Karpas-422 (cell line): ENCODE measurements around the gene STAT3. TPM values are rescaled to one million over a fixed set of nuclear protein-coding genes. Genes with fewer than 3 reads are reported as not detected.

ENCODE experiments used
- DNase-seq: peaks from one replicate; pipeline ENCODE4 v3.0.0-alpha.2; 2015
- H2AFZ ChIP-seq: fragments of 200-600 bp; sonication (generic); 2 replicates; pipeline ENCODE4 v1.6.1; 2014; ENCODE audit warnings: antibody characterized with exemption, low read length, mixed read lengths
- H3K27ac ChIP-seq: fragments of 200-600 bp; sonication (generic); 2 replicates; pipeline ENCODE4 v1.5.1; 2014; ENCODE audit warnings: mild to moderate bottlenecking, low read length, moderate library complexity
- H3K27me3 ChIP-seq: fragments of 200-600 bp; sonication (generic); 2 replicates; pipeline ENCODE4 v1.6.1; 2014; ENCODE audit warnings: low read length, mixed read lengths
- H3K36me3 ChIP-seq: fragments of 200-600 bp; sonication (generic); 2 replicates; pipeline ENCODE4 v1.6.1; 2014; ENCODE audit warnings: low read length, mixed read lengths; ENCODE audit not compliant: insufficient read depth
- H3K4me1 ChIP-seq: fragments of 200-600 bp; sonication (generic); 2 replicates; pipeline ENCODE4 v1.6.1; 2014; ENCODE audit warnings: mild to moderate bottlenecking, low read length, mixed read lengths
- H3K4me2 ChIP-seq: fragments of 200-600 bp; sonication (generic); 2 replicates; pipeline ENCODE4 v1.6.1; 2014; ENCODE audit warnings: low read length, low read depth, mild to moderate bottlenecking; ENCODE audit not compliant: poor library complexity, severe bottlenecking
- H3K4me3 ChIP-seq: fragments of 200-600 bp; sonication (generic); 2 replicates; pipeline ENCODE4 v1.5.1; 2014; ENCODE audit warnings: mild to moderate bottlenecking, antibody characterized with exemption, low read length, mixed read lengths
- H3K79me2 ChIP-seq: fragments of 200-600 bp; sonication (generic); 2 replicates; pipeline ENCODE4 v1.6.1; 2014; ENCODE audit warnings: mild to moderate bottlenecking, low read length, mixed read lengths
- H3K9ac ChIP-seq: fragments of 200-600 bp; sonication (generic); 2 replicates; pipeline ENCODE4 v1.6.0; 2014; ENCODE audit warnings: low read length
- H3K9me2 ChIP-seq: fragments of 200-600 bp; sonication (generic), shearing (Covaris generic); replicated peaks from 2 replicates; pipeline ENCODE4 v1.6.0; 2014; ENCODE audit warnings: mild to moderate bottlenecking, low read length, moderate library complexity; ENCODE audit not compliant: insufficient read depth
- H3K9me3 ChIP-seq: fragments of 300-700, 200-600 bp; sonication (generic); 2 replicates; pipeline ENCODE4 v1.6.1; 2014; ENCODE audit warnings: low read length, mixed read lengths
- H4K20me1 ChIP-seq: fragments of 200-600 bp; sonication (generic); 2 replicates; pipeline ENCODE4 v1.6.1; 2014; ENCODE audit warnings: mild to moderate bottlenecking, antibody characterized with exemption, low read length, low read depth; ENCODE audit not compliant: insufficient read depth
- total RNA-seq: library from RNA; depleted of rRNA; stranded (reverse); fragments of >200 nt; shearing (Covaris generic); gene quantifications from 2 replicates; pipeline ENCODE4 v1.2.3, GENCODE V29; 2014; ENCODE audit warnings: low replicate concordance

The STAT3 gene
- total RNA-seq, 1 experiment from 2014 or later, result 16.3 TPM

DNA sequence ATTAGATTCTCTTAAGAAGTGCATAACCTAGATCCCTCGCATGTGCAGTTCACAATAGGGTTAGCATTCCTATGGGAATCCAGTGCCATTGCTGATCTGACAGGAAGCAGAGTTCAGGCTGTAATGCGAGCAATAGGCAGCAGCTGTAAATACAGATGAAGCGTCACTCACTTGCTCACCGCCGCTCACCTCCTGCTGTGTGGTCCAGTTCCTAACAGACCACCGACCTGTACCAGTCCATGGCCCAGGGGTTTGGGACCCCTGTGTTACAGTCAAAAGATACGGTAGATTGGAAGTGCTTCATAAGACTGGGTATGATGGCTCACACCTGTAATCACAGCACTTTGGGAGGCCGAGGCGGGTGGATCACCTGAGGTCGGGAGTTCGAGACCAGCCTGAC is 97.1 kb downstream of the STAT3 start:
- no peaks in the 10 kb centered on the region for H3K9me2 ChIP-seq
- H2AFZ ChIP-seq, result no peak overlapping the region
- peaks cover 10% of the 10 kb centered on the region for H3K36me3 ChIP-seq
- H3K4me1 ChIP-seq, result peaks cover 44% of the 10 kb centered on the region
- H3K79me2 ChIP-seq, result peaks cover 63% of the 10 kb centered on the region
- no peak overlapping the region for H3K9ac ChIP-seq
- peaks cover 3% of the 10 kb centered on the region; the same call in 1 of the 2 replicates for H4K20me1 ChIP-seq
- no peak overlapping the region for H3K4me2 ChIP-seq
- H3K4me3 ChIP-seq, result no peak overlapping the region
- no peaks in the 10 kb centered on the region for H3K27me3 ChIP-seq
- no peak for DNase-seq
- no peak overlapping the region for H3K27ac ChIP-seq
- H3K9me3 ChIP-seq, result no peaks in the 10 kb centered on the region

DNA sequence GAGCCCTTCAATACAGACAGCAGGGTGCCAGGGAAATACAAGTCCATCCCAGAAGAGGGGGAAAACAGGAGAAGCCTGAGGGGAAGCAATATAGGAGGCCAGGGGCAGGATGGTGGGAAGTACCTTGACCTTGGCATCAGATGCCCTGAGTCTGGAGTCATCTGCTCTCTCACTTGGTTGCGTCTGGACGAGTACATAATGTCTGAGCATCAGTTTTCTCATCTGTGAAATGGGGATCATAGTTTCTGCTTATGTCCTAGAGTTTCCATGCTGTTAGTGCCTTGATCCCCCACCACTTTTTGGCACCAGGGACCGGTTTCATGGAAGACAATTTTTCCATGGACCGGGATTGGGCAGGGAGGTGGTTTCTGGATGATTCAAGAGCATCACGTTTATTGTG is 97.7 kb downstream of the STAT3 start:
- H3K79me2 ChIP-seq, result peaks cover 63% of the 10 kb centered on the region
- peak overlapping the region; percentile 85; the same call in 1 of the 2 replicates for H3K4me3 ChIP-seq
- peak overlapping the region; percentile 81; the same call in 1 of the 2 replicates for H3K27ac ChIP-seq
- no peak for DNase-seq
- H4K20me1 ChIP-seq, result peaks cover 3% of the 10 kb centered on the region; the same call in 1 of the 2 replicates
- peaks cover 48% of the 10 kb centered on the region for H3K4me1 ChIP-seq
- H3K4me2 ChIP-seq, result peak overlapping the region; percentile 78
- no peak overlapping the region for H2AFZ ChIP-seq
- no peaks in the 10 kb centered on the region for H3K9me3 ChIP-seq
- H3K27me3 ChIP-seq, result no peaks in the 10 kb centered on the region
- H3K9me2 ChIP-seq, result no peaks in the 10 kb centered on the region
- peaks cover 9% of the 10 kb centered on the region for H3K36me3 ChIP-seq
- H3K9ac ChIP-seq, result no peak overlapping the region

DNA sequence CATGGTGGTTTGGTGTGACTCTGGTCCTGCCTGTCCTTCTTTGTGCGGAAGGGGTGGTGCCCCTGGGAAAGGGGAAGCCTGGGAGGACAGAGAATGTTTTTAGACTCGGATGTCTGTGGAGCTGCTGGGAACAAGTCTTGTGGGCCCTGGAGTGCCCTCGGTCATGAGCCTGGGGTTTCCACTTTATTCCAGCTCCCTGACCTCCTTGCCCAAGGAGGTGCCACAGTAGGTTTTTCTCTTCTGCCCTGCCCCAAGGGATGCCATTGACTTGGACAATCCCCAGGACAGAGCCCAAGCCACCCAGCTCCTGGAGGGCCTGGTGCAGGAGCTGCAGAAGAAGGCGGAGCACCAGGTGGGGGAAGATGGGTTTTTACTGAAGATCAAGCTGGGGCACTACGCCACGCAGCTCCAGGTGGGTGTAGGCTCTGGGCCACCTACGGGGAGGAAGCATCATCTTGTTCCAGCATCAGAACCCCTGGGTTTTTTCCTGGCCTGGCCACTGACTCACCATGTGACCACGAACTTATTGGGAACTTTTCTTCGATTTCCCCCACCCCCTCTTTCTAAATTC is 98.5 kb downstream of the STAT3 start:
- Histone ChIP-seq H3K9ac (peak overlapping the region; percentile 94), H3K79me2 (peaks cover 59% of the 10 kb centered on the region), H3K27ac (peak overlapping the region; percentile 81), H2AFZ (no peak overlapping the region), H3K9me2 (no peaks in the 10 kb centered on the region), H3K4me2 (peak overlapping the region; percentile 78), H3K4me1 (peaks cover 53% of the 10 kb centered on the region), H4K20me1 (peaks cover 3% of the 10 kb centered on the region; the same call in 1 of the 2 replicates), H3K27me3 (no peaks in the 10 kb centered on the region), H3K9me3 (no peaks in the 10 kb centered on the region), H3K36me3 (peaks cover 9% of the 10 kb centered on the region), H3K4me3 (peak overlapping the region; percentile 85)
- no peak for DNase-seq

DNA sequence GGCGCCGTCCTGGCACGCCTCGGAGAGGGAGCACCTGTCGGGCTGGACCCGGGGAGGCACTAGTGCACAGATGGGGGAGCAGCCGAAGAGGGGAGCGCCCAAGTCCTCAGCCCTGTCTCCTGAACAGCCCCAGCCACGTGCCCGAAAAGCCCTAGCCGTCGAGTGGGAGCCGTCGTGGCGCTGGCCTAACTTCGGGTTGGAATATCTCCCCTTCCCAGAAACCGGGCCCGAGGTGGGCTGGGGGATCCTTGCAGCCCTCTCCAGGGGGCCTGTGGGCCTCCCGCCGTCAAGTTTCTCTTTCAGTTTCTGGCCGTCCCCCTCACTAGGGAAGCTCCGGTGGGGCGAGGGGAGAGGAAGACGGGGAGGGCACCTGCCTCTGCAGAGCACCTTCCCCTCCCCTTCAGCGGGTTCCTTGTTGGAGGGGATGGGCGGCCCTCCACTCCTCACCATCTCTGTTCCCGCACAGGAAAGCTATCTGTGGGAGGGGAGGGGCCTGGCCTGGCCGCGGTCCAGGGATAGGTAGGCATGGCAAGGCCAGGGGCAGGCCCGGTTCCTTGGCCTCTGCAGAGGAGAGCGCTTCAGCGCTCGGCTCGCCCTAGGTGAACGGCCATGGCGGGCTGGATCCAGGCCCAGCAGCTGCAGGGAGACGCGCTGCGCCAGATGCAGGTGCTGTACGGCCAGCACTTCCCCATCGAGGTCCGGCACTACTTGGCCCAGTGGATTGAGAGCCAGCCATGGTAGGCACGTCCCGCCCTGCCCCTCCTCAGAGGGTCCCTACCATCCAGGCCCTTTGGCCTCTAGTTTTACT is 99.2 kb downstream of the STAT3 start:
- H4K20me1 ChIP-seq, result peaks cover 3% of the 10 kb centered on the region; the same call in 1 of the 2 replicates
- H3K27me3 ChIP-seq, result no peaks in the 10 kb centered on the region
- peak overlapping the region; percentile 11; the same call in 1 of the 2 replicates for H2AFZ ChIP-seq
- H3K79me2 ChIP-seq, result peaks cover 54% of the 10 kb centered on the region
- H3K4me1 ChIP-seq, result peaks cover 53% of the 10 kb centered on the region
- peak; percentile 73 for DNase-seq
- H3K4me2 ChIP-seq, result peak overlapping the region; percentile 78
- peak overlapping the region; percentile 85 for H3K4me3 ChIP-seq
- H3K36me3 ChIP-seq, result peaks cover 9% of the 10 kb centered on the region
- H3K9me3 ChIP-seq, result no peaks in the 10 kb centered on the region
- no peaks in the 10 kb centered on the region for H3K9me2 ChIP-seq
- H3K27ac ChIP-seq, result peak overlapping the region; percentile 81
- H3K9ac ChIP-seq, result peak overlapping the region; percentile 94

DNA sequence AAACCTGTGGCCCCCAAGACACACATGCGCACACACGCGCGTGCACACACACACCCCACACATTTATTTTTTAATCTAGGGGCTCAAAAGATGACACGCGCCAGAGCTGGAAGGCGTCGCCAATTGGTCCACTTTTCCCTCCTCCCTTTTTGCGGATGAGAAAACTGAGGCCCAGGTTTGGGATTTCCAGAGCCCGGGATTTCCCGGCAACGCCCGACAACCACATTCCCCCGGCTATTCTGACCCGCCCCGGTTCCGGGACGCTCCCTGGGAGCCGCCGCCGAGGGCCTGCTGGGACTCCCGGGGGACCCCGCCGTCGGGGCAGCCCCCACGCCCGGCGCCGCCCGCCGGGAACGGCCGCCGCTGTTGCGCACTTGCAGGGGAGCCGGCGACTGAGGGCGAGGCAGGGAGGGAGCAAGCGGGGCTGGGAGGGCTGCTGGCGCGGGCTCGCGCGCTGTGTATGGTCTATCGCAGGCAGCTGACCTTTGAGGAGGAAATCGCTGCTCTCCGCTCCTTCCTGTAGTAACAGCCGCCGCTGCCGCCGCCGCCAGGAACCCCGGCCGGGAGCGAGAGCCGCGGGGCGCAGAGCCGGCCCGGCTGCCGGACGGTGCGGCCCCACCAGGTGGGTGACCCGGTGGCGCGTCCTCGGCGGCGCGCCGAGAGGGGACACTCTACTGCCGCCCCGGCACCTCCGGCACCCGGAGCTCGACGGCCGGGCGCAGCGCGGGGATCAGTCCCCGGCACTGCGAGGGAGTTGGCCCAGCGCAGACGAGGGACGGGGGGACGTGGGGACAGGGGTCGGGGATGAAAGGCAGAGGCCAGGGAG is 100.1 kb downstream of the STAT3 start, which contains the start of gene STAT5A:
Gene STAT5A (plus strand): TSS at position 522 of the 826 bp plus-strand sequence. CDS start 914 bp downstream, outside the sequence.
- Histone ChIP-seq H2AFZ (peak within 1 kb of the TSS; percentile 11; the same call in 1 of the 2 replicates), H3K79me2 (peaks cover 54% of the 10 kb centered on the region), H3K27ac (peak within 1 kb of the TSS; percentile 81), H4K20me1 (no peaks in the 10 kb centered on the region), H3K4me2 (peak within 1 kb of the TSS; percentile 78), H3K9ac (peak within 1 kb of the TSS; percentile 94), H3K9me2 (no peaks in the 10 kb centered on the region), H3K4me1 (peaks cover 53% of the 10 kb centered on the region), H3K36me3 (peaks cover 9% of the 10 kb centered on the region), H3K9me3 (no peaks in the 10 kb centered on the region), H3K4me3 (peak within 1 kb of the TSS; percentile 85), H3K27me3 (no peaks in the 10 kb centered on the region)
- peak; percentile 91 for DNase-seq

DNA sequence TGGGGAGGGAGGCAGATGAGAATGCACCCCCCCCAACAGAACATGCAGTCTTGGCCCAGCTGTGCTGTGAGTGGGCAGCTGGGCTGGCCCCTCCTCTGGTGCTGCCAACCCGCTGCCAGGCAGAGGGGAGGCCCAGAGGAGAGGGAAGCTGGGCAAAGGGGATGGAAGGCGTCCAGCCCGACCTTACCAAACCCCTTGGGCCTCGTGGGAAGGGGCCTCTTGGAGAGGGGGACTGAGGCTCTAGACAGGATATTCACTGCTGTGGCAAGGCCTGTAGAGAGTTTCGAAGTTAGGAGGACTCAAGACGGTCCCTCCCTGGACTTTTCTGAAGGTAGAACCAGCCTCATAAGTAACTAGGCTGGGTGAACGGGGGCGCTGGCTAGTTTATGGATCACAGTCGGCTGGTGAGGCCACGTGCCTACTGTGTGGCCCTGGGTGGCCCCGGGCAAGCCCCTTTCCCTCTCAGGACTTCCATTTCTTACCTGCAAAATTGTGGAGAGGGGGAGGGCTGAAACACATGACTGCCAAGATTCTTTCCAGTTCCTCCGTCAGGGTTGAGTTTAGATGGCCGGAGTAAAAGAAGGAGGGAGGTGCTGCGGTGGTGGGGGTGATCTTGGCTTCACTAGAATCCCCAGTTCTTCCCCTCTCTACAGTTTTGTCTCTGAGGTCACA is 100.8 kb downstream of the STAT3 start:
- Histone ChIP-seq H3K27me3 (no peaks in the 10 kb centered on the region), H3K79me2 (peaks cover 54% of the 10 kb centered on the region), H2AFZ (peak overlapping the region; percentile 11; the same call in 1 of the 2 replicates), H3K4me3 (peak overlapping the region; percentile 85), H3K27ac (peak overlapping the region; percentile 81), H3K9me2 (no peaks in the 10 kb centered on the region), H3K9me3 (no peaks in the 10 kb centered on the region), H3K36me3 (peaks cover 9% of the 10 kb centered on the region), H3K9ac (peak overlapping the region; percentile 94), H3K4me1 (peaks cover 58% of the 10 kb centered on the region), H3K4me2 (peak overlapping the region; percentile 78), H4K20me1 (no peaks in the 10 kb centered on the region)
- peak; percentile 76 for DNase-seq

DNA sequence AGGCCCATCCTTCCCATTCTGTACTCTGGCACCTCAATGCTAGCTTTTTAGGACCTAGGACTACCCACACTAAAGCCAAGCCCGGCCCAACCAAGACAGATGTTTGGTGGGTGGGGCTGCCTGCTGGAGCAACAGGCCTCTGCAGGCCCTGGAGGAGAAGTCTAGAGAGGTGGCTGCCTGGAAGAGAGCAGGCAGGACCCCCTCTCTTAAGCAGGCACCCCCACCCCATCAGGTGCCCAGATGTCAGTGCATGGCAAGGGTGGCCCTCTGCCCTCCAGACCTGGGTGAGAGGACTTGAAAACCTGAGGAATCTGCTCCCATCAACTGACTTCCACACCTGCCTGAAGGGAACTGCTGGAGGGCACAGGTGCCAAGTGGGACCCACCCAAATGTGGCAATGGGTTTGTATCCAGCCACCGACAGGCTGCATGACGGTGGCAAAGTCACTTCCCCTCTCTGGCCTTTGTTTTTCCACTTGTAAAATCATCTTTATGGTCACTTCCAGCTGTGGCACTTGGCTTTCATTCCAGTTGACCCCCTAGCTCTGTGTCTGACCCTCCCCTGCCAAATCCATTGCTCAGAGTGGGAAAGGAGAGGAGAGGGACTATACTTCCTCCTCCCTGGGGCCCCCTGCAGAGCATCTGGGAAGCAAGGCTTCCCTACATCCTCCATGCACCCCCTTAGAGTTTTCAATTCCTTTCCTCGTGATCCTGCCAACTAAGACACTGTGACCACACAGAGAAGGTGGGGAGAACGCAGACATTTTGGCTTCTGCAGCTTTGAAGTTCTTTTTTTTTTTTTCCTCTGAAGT is 101.6 kb downstream of the STAT3 start:
- peaks cover 4% of the 10 kb centered on the region for H3K36me3 ChIP-seq
- H3K9me2 ChIP-seq, result no peaks in the 10 kb centered on the region
- H3K4me2 ChIP-seq, result peak overlapping the region; percentile 78
- no peaks in the 10 kb centered on the region for H3K9me3 ChIP-seq
- no peak for DNase-seq
- H3K4me1 ChIP-seq, result peaks cover 58% of the 10 kb centered on the region
- peak overlapping the region; percentile 81 for H3K27ac ChIP-seq
- no peaks in the 10 kb centered on the region for H4K20me1 ChIP-seq
- H2AFZ ChIP-seq, result no peak overlapping the region
- peaks cover 50% of the 10 kb centered on the region for H3K79me2 ChIP-seq
- peak overlapping the region; percentile 94 for H3K9ac ChIP-seq
- H3K27me3 ChIP-seq, result no peaks in the 10 kb centered on the region
- peak overlapping the region; percentile 85 for H3K4me3 ChIP-seq
